Liver (tissue), 3 donors: ENCODE measurements around the gene NRF1.

Source experiments
- ATF3 ChIP-seq: IDR thresholded peaks from 2 replicates; pipeline ENCODE4 v1.6.1; 2016; ENCODE audit warnings: antibody characterized with exemption
- EGR1 ChIP-seq, 2 donors: IDR thresholded peaks; 2 replicates each; pipeline ENCODE4 v1.6.1; 2016 to 2018; ENCODE audit warnings: antibody characterized with exemption in 2 of 2, low read depth in 2 of 2
- FOXA2 ChIP-seq: IDR thresholded peaks from 2 replicates; pipeline ENCODE4 v1.6.1; 2016; ENCODE audit warnings: antibody characterized with exemption
- GABPA ChIP-seq, 2 donors: IDR thresholded peaks in 1 of 2; conservative IDR thresholded peaks in 1 of 2; 2 replicates each; pipeline ENCODE4 v1.6.1; 2016; ENCODE audit warnings: antibody characterized with exemption in 2 of 2, mild to moderate bottlenecking in 1 of 2, moderate library complexity in 1 of 2
- JUND ChIP-seq, 2 donors: IDR thresholded peaks; 2 replicates each; pipeline ENCODE4 v1.6.1; 2016; ENCODE audit warnings: antibody characterized with exemption in 2 of 2
- MAX ChIP-seq: IDR thresholded peaks from 2 replicates; pipeline ENCODE4 v1.6.1; 2016; ENCODE audit warnings: antibody characterized with exemption
- RAD21 ChIP-seq, 2 donors: IDR thresholded peaks; 2 replicates each; pipeline ENCODE4 v1.6.1; 2016; ENCODE audit warnings: antibody characterized with exemption in 2 of 2, mild to moderate bottlenecking in 2 of 2
- SP1 ChIP-seq: IDR thresholded peaks from 2 replicates; pipeline ENCODE4 v1.6.1; 2018; ENCODE audit warnings: antibody characterized with exemption, mild to moderate bottlenecking
- YY1 ChIP-seq: IDR thresholded peaks from 2 replicates; pipeline ENCODE4 v1.6.1; 2016; ENCODE audit warnings: antibody characterized with exemption, mild to moderate bottlenecking
- TF ChIP-seq, protein P1 (sequence below): fragments of 150-350 bp; IDR thresholded peaks from 2 replicates; pipeline ENCODE4 v1.5.1; 2017; ENCODE audit warnings: improper control_type of control experiment, low read depth, low read length; ENCODE audit not compliant: missing input control
- TF ChIP-seq, protein P2 (sequence below): IDR thresholded peaks from 2 replicates; pipeline ENCODE4 v1.6.1; 2016; ENCODE audit warnings: antibody characterized with exemption
- TF ChIP-seq, protein P3 (sequence below): IDR thresholded peaks from 2 replicates; pipeline ENCODE4 v1.6.1; 2016; ENCODE audit warnings: antibody characterized with exemption, mild to moderate bottlenecking
- donor health status: healthy.
- donor health status: healthy.

- TF ChIP-seq ATF3 (no peak), YY1 (no peak), SP1 (no peak), MAX (no peak), GABPA (IDR thresholded peaks at IDR 0.05 in 1 of 2, conservative IDR thresholded peaks at IDR 0.05 in 1 of 2) (no peak), JUND (IDR thresholded peaks at IDR 0.05) (no peak), FOXA2 (no peak), RAD21 (IDR thresholded peaks at IDR 0.05) (no peak), EGR1 (IDR thresholded peaks at IDR 0.05; ENCODE audit: low read depth in 2 of 2) (no peak)
- TF ChIP-seq, protein P1, sequence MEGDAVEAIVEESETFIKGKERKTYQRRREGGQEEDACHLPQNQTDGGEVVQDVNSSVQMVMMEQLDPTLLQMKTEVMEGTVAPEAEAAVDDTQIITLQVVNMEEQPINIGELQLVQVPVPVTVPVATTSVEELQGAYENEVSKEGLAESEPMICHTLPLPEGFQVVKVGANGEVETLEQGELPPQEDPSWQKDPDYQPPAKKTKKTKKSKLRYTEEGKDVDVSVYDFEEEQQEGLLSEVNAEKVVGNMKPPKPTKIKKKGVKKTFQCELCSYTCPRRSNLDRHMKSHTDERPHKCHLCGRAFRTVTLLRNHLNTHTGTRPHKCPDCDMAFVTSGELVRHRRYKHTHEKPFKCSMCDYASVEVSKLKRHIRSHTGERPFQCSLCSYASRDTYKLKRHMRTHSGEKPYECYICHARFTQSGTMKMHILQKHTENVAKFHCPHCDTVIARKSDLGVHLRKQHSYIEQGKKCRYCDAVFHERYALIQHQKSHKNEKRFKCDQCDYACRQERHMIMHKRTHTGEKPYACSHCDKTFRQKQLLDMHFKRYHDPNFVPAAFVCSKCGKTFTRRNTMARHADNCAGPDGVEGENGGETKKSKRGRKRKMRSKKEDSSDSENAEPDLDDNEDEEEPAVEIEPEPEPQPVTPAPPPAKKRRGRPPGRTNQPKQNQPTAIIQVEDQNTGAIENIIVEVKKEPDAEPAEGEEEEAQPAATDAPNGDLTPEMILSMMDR: no peak
- TF ChIP-seq, protein P2, sequence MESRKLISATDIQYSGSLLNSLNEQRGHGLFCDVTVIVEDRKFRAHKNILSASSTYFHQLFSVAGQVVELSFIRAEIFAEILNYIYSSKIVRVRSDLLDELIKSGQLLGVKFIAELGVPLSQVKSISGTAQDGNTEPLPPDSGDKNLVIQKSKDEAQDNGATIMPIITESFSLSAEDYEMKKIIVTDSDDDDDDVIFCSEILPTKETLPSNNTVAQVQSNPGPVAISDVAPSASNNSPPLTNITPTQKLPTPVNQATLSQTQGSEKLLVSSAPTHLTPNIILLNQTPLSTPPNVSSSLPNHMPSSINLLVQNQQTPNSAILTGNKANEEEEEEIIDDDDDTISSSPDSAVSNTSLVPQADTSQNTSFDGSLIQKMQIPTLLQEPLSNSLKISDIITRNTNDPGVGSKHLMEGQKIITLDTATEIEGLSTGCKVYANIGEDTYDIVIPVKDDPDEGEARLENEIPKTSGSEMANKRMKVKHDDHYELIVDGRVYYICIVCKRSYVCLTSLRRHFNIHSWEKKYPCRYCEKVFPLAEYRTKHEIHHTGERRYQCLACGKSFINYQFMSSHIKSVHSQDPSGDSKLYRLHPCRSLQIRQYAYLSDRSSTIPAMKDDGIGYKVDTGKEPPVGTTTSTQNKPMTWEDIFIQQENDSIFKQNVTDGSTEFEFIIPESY: no peak
- TF ChIP-seq, protein P3, sequence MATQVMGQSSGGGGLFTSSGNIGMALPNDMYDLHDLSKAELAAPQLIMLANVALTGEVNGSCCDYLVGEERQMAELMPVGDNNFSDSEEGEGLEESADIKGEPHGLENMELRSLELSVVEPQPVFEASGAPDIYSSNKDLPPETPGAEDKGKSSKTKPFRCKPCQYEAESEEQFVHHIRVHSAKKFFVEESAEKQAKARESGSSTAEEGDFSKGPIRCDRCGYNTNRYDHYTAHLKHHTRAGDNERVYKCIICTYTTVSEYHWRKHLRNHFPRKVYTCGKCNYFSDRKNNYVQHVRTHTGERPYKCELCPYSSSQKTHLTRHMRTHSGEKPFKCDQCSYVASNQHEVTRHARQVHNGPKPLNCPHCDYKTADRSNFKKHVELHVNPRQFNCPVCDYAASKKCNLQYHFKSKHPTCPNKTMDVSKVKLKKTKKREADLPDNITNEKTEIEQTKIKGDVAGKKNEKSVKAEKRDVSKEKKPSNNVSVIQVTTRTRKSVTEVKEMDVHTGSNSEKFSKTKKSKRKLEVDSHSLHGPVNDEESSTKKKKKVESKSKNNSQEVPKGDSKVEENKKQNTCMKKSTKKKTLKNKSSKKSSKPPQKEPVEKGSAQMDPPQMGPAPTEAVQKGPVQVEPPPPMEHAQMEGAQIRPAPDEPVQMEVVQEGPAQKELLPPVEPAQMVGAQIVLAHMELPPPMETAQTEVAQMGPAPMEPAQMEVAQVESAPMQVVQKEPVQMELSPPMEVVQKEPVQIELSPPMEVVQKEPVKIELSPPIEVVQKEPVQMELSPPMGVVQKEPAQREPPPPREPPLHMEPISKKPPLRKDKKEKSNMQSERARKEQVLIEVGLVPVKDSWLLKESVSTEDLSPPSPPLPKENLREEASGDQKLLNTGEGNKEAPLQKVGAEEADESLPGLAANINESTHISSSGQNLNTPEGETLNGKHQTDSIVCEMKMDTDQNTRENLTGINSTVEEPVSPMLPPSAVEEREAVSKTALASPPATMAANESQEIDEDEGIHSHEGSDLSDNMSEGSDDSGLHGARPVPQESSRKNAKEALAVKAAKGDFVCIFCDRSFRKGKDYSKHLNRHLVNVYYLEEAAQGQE: no peak
These were observed 165.8 kb downstream of the NRF1 start for GRCh38 chr7:129777195-129777844.
